ENCODE measurements around the gene GALNT15. TPM values are rescaled to one million over a fixed set of nuclear protein-coding genes. Genes with fewer than 3 reads are reported as not detected.

The GALNT15 gene
- total and polyA plus RNA-seq, 2 of the 4 experiments (the other 2 are of a cell fraction): 12.8 to 19.7 TPM

DNA sequence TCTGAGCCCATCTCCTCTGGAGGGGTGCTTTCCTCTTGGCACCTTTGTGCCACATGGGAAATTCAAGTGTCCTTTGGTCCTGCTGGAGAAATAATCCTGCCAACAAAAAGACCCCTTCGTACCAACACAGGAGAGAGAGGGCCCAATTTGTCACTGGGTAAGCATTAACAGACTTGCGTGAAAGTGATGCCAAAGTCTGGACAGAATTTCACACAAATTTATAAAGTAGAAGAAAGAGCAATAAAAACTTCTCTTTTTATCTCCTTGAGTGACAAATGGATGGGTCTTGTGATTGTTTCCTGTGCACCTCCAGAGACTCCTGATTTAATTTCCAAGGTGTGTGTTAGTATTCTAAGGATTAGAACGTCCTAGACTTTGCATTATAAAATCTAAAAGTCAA is 75.4 kb downstream of the GALNT15 start:
- H3K14ac ChIP-seq (replicated peaks; ENCODE audit: low read depth, low read length): no peak overlapping the region
- H2AK9ac ChIP-seq (replicated peaks; ENCODE audit: low read depth, low read length, poor library complexity): no peak overlapping the region
- dilution Hi-C loops (cut with HindIII; ENCODE audit: low sequenced_read_pairs, unreplicated experiment): no loop called here
- H2AK5ac ChIP-seq (ENCODE audit: low read depth, low read length): no peak overlapping the region
- no peak overlapping the region for H4K5ac ChIP-seq (ENCODE audit: low read depth, low read length)
- no peak overlapping the region for H3K4ac ChIP-seq (ENCODE audit: low read depth, low read length)
- H2BK15ac ChIP-seq (ENCODE audit: low read depth, low read length): no peak overlapping the region
- no peak overlapping the region for H3K23ac ChIP-seq (ENCODE audit: low read depth, low read length)
- no peak overlapping the region for H4K91ac ChIP-seq (ENCODE audit: insufficient read depth, low read depth, low read length)
- no peaks in the 10 kb centered on the region for H3K36me3 ChIP-seq (ENCODE audit: control insufficient read depth, insufficient read depth, low read length)
- no peak overlapping the region for H3K4me2 ChIP-seq (ENCODE audit: low read depth, low read length)
- in situ Hi-C loops (cut with MboI; ENCODE audit: low sequenced_read_pairs): loop anchor here (5.0 to 25.0 kb wide), 2 partner anchors 428 to 613 kb away; no protein-coding TSS in a partner anchor
- no peak overlapping the region for H2BK5ac ChIP-seq (ENCODE audit: low read depth, low read length, poor library complexity, severe bottlenecking)
- H3K9me1 ChIP-seq (ENCODE audit: insufficient read depth, low read length): peaks cover 4% of the 10 kb centered on the region; the same call in 1 of the 2 replicates
- H3K18ac ChIP-seq (ENCODE audit: low read depth, low read length): no peak overlapping the region
- H3K56ac ChIP-seq (ENCODE audit: extremely low read depth, insufficient read depth, low read length): no peak overlapping the region
- H3K9me3 ChIP-seq (ENCODE audit: control insufficient read depth, insufficient read depth, low read length): no peaks in the 10 kb centered on the region
- POLR2A ChIA-PET (ENCODE audit: unreplicated experiment): no interaction called here
- ATAC-seq (ENCODE audit: low read depth) (no peak), DNase-seq (no peak)
- no TSS peak for BruUV-seq (replicated peaks)
- H4K8ac ChIP-seq (ENCODE audit: low read depth in 2 of 2, low read length in 2 of 2): no peak overlapping the region
- H2BK120ac ChIP-seq (ENCODE audit: low read depth, low read length): no peak overlapping the region
- no peak overlapping the region for H2AFZ ChIP-seq (replicated peaks; ENCODE audit: low read length, poor library complexity)
- H4K20me1 ChIP-seq (ENCODE audit: insufficient read depth, low read length): no peaks in the 10 kb centered on the region
- no peak overlapping the region for H3K9ac ChIP-seq (ENCODE audit: low read depth, low read length)
- no peak for TF ChIP-seq CEBPB (IDR thresholded peaks at IDR 0.05; ENCODE audit: low read depth, low read length)
- TF ChIP-seq, protein P1, sequence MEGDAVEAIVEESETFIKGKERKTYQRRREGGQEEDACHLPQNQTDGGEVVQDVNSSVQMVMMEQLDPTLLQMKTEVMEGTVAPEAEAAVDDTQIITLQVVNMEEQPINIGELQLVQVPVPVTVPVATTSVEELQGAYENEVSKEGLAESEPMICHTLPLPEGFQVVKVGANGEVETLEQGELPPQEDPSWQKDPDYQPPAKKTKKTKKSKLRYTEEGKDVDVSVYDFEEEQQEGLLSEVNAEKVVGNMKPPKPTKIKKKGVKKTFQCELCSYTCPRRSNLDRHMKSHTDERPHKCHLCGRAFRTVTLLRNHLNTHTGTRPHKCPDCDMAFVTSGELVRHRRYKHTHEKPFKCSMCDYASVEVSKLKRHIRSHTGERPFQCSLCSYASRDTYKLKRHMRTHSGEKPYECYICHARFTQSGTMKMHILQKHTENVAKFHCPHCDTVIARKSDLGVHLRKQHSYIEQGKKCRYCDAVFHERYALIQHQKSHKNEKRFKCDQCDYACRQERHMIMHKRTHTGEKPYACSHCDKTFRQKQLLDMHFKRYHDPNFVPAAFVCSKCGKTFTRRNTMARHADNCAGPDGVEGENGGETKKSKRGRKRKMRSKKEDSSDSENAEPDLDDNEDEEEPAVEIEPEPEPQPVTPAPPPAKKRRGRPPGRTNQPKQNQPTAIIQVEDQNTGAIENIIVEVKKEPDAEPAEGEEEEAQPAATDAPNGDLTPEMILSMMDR (conservative IDR thresholded peaks at IDR 0.05; ENCODE audit: low read depth, low read length): no peak
- no peak for TF ChIP-seq POLR2A (IDR thresholded peaks at IDR 0.05; ENCODE audit: low read depth, low read length)
- TF ChIP-seq RFX5 (IDR thresholded peaks at IDR 0.05; ENCODE audit: low read depth, low read length): no peak
- no peak overlapping the region for H2BK20ac ChIP-seq (ENCODE audit: low read depth, low read length)
- intact Hi-C loops (cut with micrococcal nuclease): loop anchor here (10.0 kb wide), 1 partner anchor 615 kb away; no protein-coding TSS in a partner anchor
- no peaks in the 10 kb centered on the region for H3K27me3 ChIP-seq (ENCODE audit: control insufficient read depth, insufficient read depth, low read length)
- no peak overlapping the region for H3K27ac ChIP-seq (ENCODE audit: insufficient read depth, low read length)
- H3K4me1 ChIP-seq (ENCODE audit: control insufficient read depth, insufficient read depth, low read length): peaks cover under 1% of the 10 kb centered on the region; the same call in 1 of the 2 replicates
- H3K79me1 ChIP-seq (ENCODE audit: low read depth in 1 of 2, low read length in 2 of 2): no peaks in the 10 kb centered on the region
- CTCF ChIA-PET: no interaction called here
- H3K4me3 ChIP-seq (ENCODE audit: insufficient read depth, low read depth, low read length): no peak overlapping the region
- no CpG with 5 or more reads among the region's 3 CpGs for WGBS, 2 experiments (ENCODE audit: extremely low coverage in 2 of 2, insufficient read length in 1 of 2)
